Neural progenitor cell (in vitro differentiated cells): Measurements from ENCODE around the gene CTH.

Source experiments
- EZH2 ChIP-seq: fragments of 200-600 bp; sonication (generic); IDR thresholded peaks from 2 replicates; pipeline ENCODE4 v1.6.1; 2017; ENCODE audit warnings: antibody characterized with exemption, mild to moderate bottlenecking, moderate library complexity
- EZH2phosphoT487 ChIP-seq: fragments of 200-600 bp; sonication (generic); IDR thresholded peaks from 2 replicates; pipeline ENCODE4 v1.6.1; 2017; ENCODE audit warnings: antibody characterized with exemption
- TF ChIP-seq, protein P1 (sequence below): fragments of 200-600 bp; sonication (generic); IDR thresholded peaks from 2 replicates; pipeline ENCODE4 v1.5.1; 2017; ENCODE audit warnings: antibody characterized with exemption, mild to moderate bottlenecking

- TF ChIP-seq, protein P1, sequence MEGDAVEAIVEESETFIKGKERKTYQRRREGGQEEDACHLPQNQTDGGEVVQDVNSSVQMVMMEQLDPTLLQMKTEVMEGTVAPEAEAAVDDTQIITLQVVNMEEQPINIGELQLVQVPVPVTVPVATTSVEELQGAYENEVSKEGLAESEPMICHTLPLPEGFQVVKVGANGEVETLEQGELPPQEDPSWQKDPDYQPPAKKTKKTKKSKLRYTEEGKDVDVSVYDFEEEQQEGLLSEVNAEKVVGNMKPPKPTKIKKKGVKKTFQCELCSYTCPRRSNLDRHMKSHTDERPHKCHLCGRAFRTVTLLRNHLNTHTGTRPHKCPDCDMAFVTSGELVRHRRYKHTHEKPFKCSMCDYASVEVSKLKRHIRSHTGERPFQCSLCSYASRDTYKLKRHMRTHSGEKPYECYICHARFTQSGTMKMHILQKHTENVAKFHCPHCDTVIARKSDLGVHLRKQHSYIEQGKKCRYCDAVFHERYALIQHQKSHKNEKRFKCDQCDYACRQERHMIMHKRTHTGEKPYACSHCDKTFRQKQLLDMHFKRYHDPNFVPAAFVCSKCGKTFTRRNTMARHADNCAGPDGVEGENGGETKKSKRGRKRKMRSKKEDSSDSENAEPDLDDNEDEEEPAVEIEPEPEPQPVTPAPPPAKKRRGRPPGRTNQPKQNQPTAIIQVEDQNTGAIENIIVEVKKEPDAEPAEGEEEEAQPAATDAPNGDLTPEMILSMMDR, result no peak
- TF ChIP-seq EZH2, result no peak
- no peak for TF ChIP-seq EZH2phosphoT487
Observed at GRCh38 chr1:70372426-70372825, 38.6 kb upstream of the CTH start.
